Neuronal stem cell (in vitro differentiated cells): ENCODE results near the gene MACROH2A2.

Experiments used
- DNase-seq: peaks from one replicate; pipeline ENCODE4 v3.0.0-alpha.2; 2013; ENCODE audit warnings: low spot score
- H2AFZ ChIP-seq: one replicate; pipeline ENCODE4 v1.6.1; 2013; ENCODE audit warnings: mild to moderate bottlenecking, low read length, inconsistent platforms
- H2AK5ac ChIP-seq: 2 replicates; pipeline ENCODE4 v1.6.1; 2013; ENCODE audit warnings: low read depth, mild to moderate bottlenecking, inconsistent platforms, low read length, moderate library complexity, mixed read lengths
- H2BK120ac ChIP-seq: 2 replicates; pipeline ENCODE4 v1.6.1; 2013; ENCODE audit warnings: low read depth, mild to moderate bottlenecking, inconsistent platforms, low read length, moderate library complexity, mixed read lengths
- H2BK12ac ChIP-seq: one replicate; pipeline ENCODE4 v1.6.1; 2013; ENCODE audit warnings: low read length, inconsistent platforms
- H2BK15ac ChIP-seq: 2 replicates; pipeline ENCODE4 v1.6.1; 2013; ENCODE audit warnings: mild to moderate bottlenecking, low read length, inconsistent platforms, mixed read lengths
- H2BK5ac ChIP-seq: one replicate; pipeline ENCODE4 v1.6.1; 2013; ENCODE audit warnings: inconsistent platforms, mild to moderate bottlenecking, low read length, moderate library complexity
- H3K14ac ChIP-seq: one replicate; pipeline ENCODE4 v1.6.1; 2013; ENCODE audit warnings: low read length, inconsistent platforms
- H3K18ac ChIP-seq: 2 replicates; pipeline ENCODE4 v1.6.1; 2013; ENCODE audit warnings: low read length, inconsistent platforms
- H3K23ac ChIP-seq: 2 replicates; pipeline ENCODE4 v1.6.1; 2013; ENCODE audit warnings: low read depth, mild to moderate bottlenecking, mixed read lengths, low read length, inconsistent platforms; ENCODE audit not compliant: poor library complexity
- H3K27ac ChIP-seq: replicated peaks from 3 replicates; pipeline ENCODE4 v1.5.1; 2013; ENCODE audit warnings: low read length, inconsistent platforms
- H3K27me3 ChIP-seq, 3 experiments: 2 replicates each; pipeline ENCODE4 v1.6.1; 2013; ENCODE audit warnings: low read length in 3 of 3, mild to moderate bottlenecking in 2 of 3, inconsistent platforms in 1 of 3, low read depth in 1 of 3, mixed read lengths in 1 of 3, moderate library complexity in 1 of 3; ENCODE audit not compliant: control insufficient read depth in 3 of 3, insufficient read depth in 3 of 3
- H3K36me3 ChIP-seq, 2 donors: replicated peaks in 1 of 2; 2 replicates each; pipeline ENCODE4 v1.6.1; 2013; ENCODE audit warnings: low read length in 2 of 2; ENCODE audit not compliant: control insufficient read depth in 2 of 2, insufficient read depth in 2 of 2
- H3K4ac ChIP-seq: 2 replicates; pipeline ENCODE4 v1.6.1; 2013; ENCODE audit warnings: inconsistent platforms, mild to moderate bottlenecking, low read length, moderate library complexity
- H3K4me1 ChIP-seq, 2 donors: 1 replicate in 1 of 2; 2 replicates in 1 of 2; pipeline ENCODE4 v1.6.1; 2013; ENCODE audit warnings: low read length in 2 of 2, low read depth in 1 of 2; ENCODE audit not compliant: control insufficient read depth in 2 of 2, insufficient read depth in 1 of 2
- H3K4me2 ChIP-seq: one replicate; pipeline ENCODE4 v1.6.1; 2013; ENCODE audit warnings: mild to moderate bottlenecking, low read length, inconsistent platforms; ENCODE audit not compliant: insufficient read depth, poor library complexity, severe bottlenecking
- H3K4me3 ChIP-seq, 2 donors: 2 replicates each; pipeline ENCODE4 v1.5.1; 2013; ENCODE audit warnings: low read length in 2 of 2, mild to moderate bottlenecking in 2 of 2, inconsistent platforms in 1 of 2, moderate library complexity in 1 of 2
- H3K79me1 ChIP-seq: one replicate; pipeline ENCODE4 v1.6.1; 2013; ENCODE audit warnings: low read depth, mild to moderate bottlenecking, inconsistent platforms, low read length, moderate library complexity
- H3K9ac ChIP-seq: one replicate; pipeline ENCODE4 v1.6.1; 2013; ENCODE audit warnings: mild to moderate bottlenecking, low read depth, low read length, inconsistent platforms; ENCODE audit not compliant: poor library complexity
- H3K9me3 ChIP-seq, 2 donors: replicated peaks in 1 of 2; 2 replicates each; pipeline versions ENCODE3 to v1.6.1; 2013; ENCODE audit warnings: low read length in 2 of 2, mild to moderate bottlenecking in 2 of 2, inconsistent platforms in 1 of 2, low read depth in 1 of 2, mixed read lengths in 1 of 2, moderate library complexity in 1 of 2; ENCODE audit not compliant: control insufficient read depth in 2 of 2, insufficient read depth in 1 of 2
- H4K8ac ChIP-seq: one replicate; pipeline ENCODE4 v1.6.1; 2013; ENCODE audit warnings: low read depth, mild to moderate bottlenecking, inconsistent platforms, low read length, moderate library complexity
- H4K91ac ChIP-seq: one replicate; pipeline ENCODE4 v1.6.1; 2013; ENCODE audit warnings: low read length, low read depth, mild to moderate bottlenecking, inconsistent platforms; ENCODE audit not compliant: poor library complexity
- WGBS, 2 donors: extraction: QIAGEN DNeasy Blood & Tissue Kit; methylation state at CpG; one replicate each; pipeline ENCODE4 v1.1.7; 2013; ENCODE audit warnings: missing lambda C conversion rate in 2 of 2, mixed read lengths in 1 of 2; ENCODE audit not compliant: insufficient read length in 2 of 2, insufficient replicate concordance in 1 of 2; ENCODE audit errors: extremely low coverage in 2 of 2; 5-methylcytosine and 5-hydroxymethylcytosine counted together

Gene MACROH2A2

DNA sequence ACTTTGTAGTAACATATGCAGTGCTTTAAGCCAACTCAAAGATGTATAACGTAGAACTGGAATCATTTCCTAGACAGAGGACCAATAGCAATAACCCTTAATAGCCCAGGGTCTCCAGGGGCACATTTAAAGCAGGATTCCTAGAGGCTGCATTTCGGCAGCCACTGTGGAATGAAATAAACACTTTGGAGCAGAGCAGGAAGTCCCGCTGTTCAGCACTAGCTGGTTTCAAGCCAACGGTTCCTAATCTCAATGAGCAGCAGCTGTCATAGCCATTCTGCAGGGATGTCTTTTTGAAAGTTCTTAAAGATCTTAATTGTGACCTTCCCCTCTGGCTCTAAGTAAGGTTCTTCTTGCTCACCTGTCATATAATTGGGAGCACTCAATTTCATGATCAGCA is 18.4 kb upstream of the MACROH2A2 start:
- Histone ChIP-seq H3K4me3 (no peak overlapping the region), H3K4me2 (no peak overlapping the region), H2BK120ac (no peak overlapping the region), H2AK5ac (no peak overlapping the region), H3K14ac (no peak overlapping the region), H3K4ac (no peak overlapping the region), H3K9me3 (peaks cover 2 to 3% of the 10 kb centered on the region in 2 donors), H4K91ac (no peak overlapping the region), H3K18ac (no peak overlapping the region), H2AFZ (no peak overlapping the region), H3K4me1 (peaks cover 0 to 1% of the 10 kb centered on the region in 2 donors), H2BK15ac (no peak overlapping the region), H3K9ac (no peak overlapping the region), H2BK12ac (no peak overlapping the region), H3K27me3 (peaks cover 0 to 16% (median 2%) of the 10 kb centered on the region in 3 experiments), H2BK5ac (no peak overlapping the region), H3K79me1 (no peaks in the 10 kb centered on the region), H3K36me3 (no peaks in the 10 kb centered on the region), H3K27ac (no peak overlapping the region), H3K23ac (no peak overlapping the region), H4K8ac (no peak overlapping the region)
- WGBS, 2 donors = no CpG with 5 or more reads among the region's 4 CpGs
- no peak for DNase-seq

DNA sequence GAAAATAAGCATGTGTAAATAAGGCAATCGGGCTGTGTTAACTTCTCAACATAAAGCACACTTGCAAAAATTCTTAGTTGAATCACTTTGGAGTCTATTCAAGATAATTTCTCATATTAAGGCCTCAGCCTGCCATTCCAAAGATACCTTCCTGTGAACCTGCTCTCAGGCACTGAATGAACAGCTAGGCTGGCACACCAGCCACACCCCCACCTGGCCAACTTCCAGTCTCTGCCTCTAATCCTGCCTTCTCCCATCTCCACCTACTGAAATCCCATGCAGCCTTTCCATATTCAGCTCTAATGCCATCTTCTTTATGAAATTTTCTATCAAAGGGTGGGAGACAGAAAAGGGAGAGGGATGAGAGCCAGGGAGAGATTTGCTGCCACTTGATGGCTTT is 17.1 kb upstream of the MACROH2A2 start:
- Histone ChIP-seq H2BK5ac (no peak overlapping the region), H3K4me2 (no peak overlapping the region), H3K79me1 (no peaks in the 10 kb centered on the region), H3K9ac (no peak overlapping the region), H2BK120ac (no peak overlapping the region), H3K36me3 (no peaks in the 10 kb centered on the region), H3K27ac (no peak overlapping the region), H3K4me1 (peaks cover 0 to 1% of the 10 kb centered on the region in 2 donors), H3K14ac (no peak overlapping the region), H3K4ac (no peak overlapping the region), H2BK12ac (no peak overlapping the region), H4K91ac (no peak overlapping the region), H3K27me3 (peaks cover 0 to 16% (median 2%) of the 10 kb centered on the region in 3 experiments), H2BK15ac (no peak overlapping the region), H3K23ac (no peak overlapping the region), H4K8ac (no peak overlapping the region), H3K9me3 (peaks cover 2 to 3% of the 10 kb centered on the region in 2 donors), H3K18ac (no peak overlapping the region), H3K4me3 (no peak overlapping the region), H2AFZ (no peak overlapping the region), H2AK5ac (no peak overlapping the region)
- no CpG with 5 or more reads among the region's 1 CpG for whole genome bisulfite sequencing, 2 donors
- DNase-seq = no peak

DNA sequence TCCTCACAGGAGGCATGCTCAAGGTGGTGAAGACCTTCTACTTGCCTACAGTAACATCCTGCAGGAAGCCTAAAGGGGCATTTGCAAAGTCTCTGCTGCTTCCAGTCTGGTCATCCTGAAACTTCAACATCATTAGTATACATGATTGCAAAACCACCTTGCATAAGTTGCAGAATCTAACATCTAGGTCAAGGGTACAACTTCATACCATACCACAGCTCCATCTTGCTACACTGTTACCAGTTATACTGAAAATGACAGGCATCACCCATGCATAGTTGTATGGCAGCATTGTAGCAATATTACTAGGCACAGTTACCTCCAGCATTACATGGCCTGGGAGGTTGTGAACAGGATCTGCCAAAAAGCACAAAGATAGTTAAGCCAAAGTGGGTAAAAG is 13.7 kb upstream of the MACROH2A2 start:
- H3K4ac ChIP-seq = no peak overlapping the region
- peaks cover 0 to 5% of the 10 kb centered on the region in 2 donors for H3K9me3 ChIP-seq
- no peak overlapping the region for H3K23ac ChIP-seq
- no peak overlapping the region for H2BK12ac ChIP-seq
- no peak overlapping the region for H4K91ac ChIP-seq
- H4K8ac ChIP-seq = no peak overlapping the region
- no peak for DNase-seq
- H3K79me1 ChIP-seq = no peaks in the 10 kb centered on the region
- H3K4me2 ChIP-seq = no peak overlapping the region
- H3K27me3 ChIP-seq = peaks cover 0 to 18% (median 2%) of the 10 kb centered on the region in 3 experiments
- no peak overlapping the region for H3K4me3 ChIP-seq
- no peak overlapping the region for H3K9ac ChIP-seq
- peaks cover 0 to 1% of the 10 kb centered on the region in 2 donors for H3K4me1 ChIP-seq
- no peak overlapping the region for H3K18ac ChIP-seq
- no peak overlapping the region for H2BK120ac ChIP-seq
- H3K14ac ChIP-seq = no peak overlapping the region
- H3K27ac ChIP-seq = no peak overlapping the region
- no peak overlapping the region for H2BK5ac ChIP-seq
- no peak overlapping the region for H2AFZ ChIP-seq
- H2AK5ac ChIP-seq = no peak overlapping the region
- no peaks in the 10 kb centered on the region for H3K36me3 ChIP-seq
- H2BK15ac ChIP-seq = no peak overlapping the region

DNA sequence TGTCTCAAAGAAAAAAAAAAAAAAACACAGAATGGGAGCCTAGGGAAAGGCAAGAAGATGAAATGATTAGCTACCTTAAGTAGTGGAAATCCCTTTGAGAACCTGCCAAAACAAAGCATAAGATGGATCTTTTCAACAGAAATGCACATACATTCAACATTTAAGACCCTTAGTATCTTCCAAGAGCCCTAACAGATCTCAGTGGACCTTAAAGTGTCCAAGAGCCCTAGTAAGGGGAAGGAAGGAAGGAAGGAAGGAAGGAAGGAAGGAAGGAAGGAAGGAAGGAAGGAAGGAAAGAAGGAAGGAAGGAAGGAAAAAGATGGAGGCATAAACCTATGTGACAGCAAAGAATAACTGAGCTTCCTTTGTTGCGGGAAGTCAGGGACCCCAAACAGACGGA is 11.6 kb upstream of the MACROH2A2 start:
- Histone ChIP-seq H3K4me2 (no peak overlapping the region), H4K91ac (no peak overlapping the region), H2AFZ (no peak overlapping the region), H2BK15ac (no peak overlapping the region), H3K4ac (no peak overlapping the region), H3K36me3 (no peaks in the 10 kb centered on the region), H3K27me3 (peaks cover 0 to 5% (median 0%) of the 10 kb centered on the region in 3 experiments), H2BK5ac (no peak overlapping the region), H3K27ac (no peak overlapping the region), H3K9me3 (peaks cover 0 to 5% of the 10 kb centered on the region in 2 donors), H3K23ac (no peak overlapping the region), H3K79me1 (no peaks in the 10 kb centered on the region), H3K4me3 (no peak overlapping the region), H2BK12ac (no peak overlapping the region), H3K14ac (no peak overlapping the region), H2AK5ac (no peak overlapping the region), H4K8ac (no peak overlapping the region), H3K4me1 (no peaks in the 10 kb centered on the region), H2BK120ac (no peak overlapping the region), H3K18ac (no peak overlapping the region), H3K9ac (no peak overlapping the region)
- DNase-seq = no peak
- WGBS, 2 donors = no CpG with 5 or more reads among the region's 2 CpGs
